ENCODE data around the gene MRPL38.
"Not testable (repeated sequence)": the region's sequence is repeated elsewhere in the genome, so short reads cannot be mapped to it uniquely, and the experiment has no call there.

The MRPL38 gene

DNA sequence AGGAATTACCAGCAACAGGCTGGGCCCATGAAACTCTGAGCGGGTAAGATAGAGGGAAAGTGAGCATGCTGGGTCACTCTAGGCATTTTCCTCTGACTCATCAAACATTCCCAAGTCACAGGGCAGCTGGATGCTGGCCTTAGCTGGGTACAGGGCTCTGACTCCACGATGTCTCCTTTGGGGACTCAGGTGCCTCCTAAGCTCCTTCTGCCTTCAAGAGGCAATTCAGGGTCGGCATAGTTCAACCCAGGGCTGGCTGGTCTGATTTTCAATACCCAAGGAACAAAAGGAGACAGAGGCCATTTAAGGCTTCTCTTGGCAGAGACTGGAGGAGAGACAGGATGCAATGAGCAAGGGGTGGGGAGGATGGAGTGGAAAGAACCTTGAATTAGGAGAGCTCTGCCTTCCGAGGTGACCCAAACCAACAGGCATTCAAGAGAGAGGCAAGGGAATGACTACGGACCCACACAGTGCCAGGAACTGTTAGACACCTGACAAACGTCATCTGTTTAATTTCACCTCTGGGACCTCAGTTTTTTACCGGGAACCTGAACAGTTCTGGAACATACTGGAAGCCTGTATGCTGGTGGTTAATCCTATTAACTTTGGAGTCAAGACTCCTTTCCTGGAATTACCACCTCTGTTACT lies 50.5 kb downstream of the MRPL38 start:
- DNase-seq (ENCODE audit: low read depth) = no peak

DNA sequence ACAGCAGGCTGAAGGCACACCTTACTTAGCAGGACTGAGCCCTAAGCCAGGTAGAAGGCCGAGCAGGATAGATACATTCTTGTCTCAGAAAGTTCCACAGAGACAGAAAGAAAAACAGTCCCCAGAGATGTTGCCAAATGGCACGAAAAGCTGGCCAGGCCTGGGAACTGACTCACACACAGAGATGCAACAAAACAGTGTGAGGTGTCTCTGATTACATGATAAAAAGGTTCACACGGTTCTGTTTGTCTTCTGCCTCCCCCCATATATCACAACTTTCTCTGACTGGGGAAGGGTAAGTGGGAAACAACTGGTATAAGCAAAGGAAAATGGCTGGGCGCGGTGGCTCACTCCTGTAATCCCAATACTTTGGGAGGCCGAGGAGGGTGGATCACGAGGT lies 51.3 kb downstream of the MRPL38 start:
- no peak for DNase-seq (ENCODE audit: low read depth)

DNA sequence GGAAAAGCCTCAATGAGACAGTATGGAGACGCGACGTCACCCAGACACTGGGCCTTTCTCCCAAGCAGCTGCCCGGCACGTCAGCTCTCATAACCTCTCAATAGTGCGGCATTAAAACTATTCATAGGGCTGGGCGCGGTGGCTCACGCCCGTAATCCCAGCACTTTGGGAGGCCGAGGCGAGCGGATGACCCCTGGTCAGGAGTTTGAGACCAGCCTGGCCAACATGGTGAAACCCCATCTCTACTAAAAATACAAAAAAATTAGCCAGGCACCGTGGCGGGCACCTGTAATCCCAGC lies 53.0 kb downstream of the MRPL38 start:
- not testable (repeated sequence) for DNase-seq (ENCODE audit: low read depth)

DNA sequence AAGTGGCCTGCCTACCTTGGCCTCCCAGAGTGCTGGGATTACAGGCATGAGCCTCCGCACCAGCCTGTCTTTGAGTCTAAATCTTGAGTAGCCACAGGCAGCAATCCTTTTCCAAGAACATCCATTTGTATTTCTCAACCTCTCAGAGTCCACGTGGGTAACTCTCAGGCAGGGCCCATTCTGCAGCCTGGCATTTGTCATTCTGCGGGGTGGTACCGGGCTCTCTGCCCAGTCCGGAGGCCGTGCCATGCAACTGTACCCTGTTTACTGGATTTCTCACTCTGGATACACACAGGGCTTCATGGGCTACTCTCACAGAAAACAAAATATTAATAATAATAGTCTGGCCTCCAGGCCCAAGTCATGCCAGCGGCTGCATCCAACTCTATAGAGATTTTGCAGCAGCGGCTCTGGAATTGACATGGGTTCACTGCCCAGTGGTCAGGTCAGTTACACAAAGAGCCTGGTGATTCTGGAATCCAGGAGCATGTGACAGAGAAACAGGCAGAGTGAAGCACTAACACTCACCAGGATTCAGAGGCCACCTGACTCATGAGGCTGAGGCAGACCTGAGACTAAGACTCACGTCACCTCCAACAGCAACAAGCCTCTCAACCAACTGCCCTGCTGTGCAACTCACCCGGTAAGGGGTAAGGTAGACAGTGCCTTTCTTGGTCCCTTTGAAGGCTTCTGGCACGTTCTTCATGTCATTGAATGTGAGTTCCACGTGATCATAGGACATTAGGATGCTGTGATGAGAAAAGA lies 53.6 kb downstream of the MRPL38 start:
- no peak for DNase-seq (ENCODE audit: low read depth)

DNA sequence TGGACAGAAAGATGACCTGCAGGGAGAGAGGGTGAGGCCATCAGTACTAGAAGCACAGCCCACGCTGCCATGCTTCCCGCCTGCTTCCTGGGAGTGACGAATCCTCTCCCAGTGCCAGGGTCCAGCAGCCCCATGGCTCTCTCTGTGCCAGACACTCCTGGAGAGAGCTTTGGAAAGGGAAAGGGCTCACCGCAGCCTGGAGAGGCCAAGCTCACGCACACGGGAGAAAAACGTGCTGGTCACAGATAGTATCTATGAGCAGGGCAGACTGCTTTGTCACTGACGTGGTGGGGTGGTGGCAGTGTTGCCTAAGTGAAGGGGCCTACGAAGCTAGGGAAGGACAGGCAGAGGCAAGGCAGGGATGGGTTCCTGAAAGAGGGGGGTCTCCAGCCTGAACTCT lies 55.0 kb downstream of the MRPL38 start:
- no peak for DNase-seq (ENCODE audit: low read depth)

DNA sequence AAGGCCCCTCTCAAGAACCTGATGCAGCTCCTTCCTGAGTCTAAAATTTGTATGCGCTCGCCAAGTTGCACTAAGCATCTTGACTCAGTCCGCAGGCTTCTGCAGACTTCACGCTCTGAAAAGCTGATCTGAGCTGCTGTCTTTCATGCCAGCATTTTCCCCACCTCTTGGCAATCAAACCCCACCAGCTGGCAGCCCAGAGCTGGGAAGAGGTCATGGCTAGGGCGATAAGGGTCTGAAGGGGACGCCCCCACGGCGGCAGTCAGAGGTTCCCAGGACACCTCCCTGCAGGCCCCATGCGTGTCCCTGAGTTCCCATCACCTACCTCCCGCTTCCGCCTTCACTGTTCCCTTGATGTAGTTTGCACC lies 55.4 kb downstream of the MRPL38 start:
- no peak for DNase-seq (ENCODE audit: low read depth)

All from activated T-cell treated with anti-CD3 and anti-CD28 coated beads for 24 hours (primary cell).